Lung (tissue), 12 donors: Measurements from ENCODE around the gene CLEC4A. TPM values are rescaled to one million over a fixed set of nuclear protein-coding genes. Genes with fewer than 3 reads are reported as not detected.
"Not testable (repeated sequence)": the region's sequence is repeated elsewhere in the genome, so short reads cannot be mapped to it uniquely, and the experiment has no call there.

ENCODE experiments used
- ATAC-seq: fragments of 200-7000 bp; cut with Tn5 transposase; one replicate; pipeline ENCODE4 v1.9.1; 2020; ENCODE audit warnings: moderate number of reproducible peaks; ENCODE audit not compliant: insufficient read depth, low FRiP score
- DNase-seq, 3 donors: peaks; one replicate each; pipeline ENCODE4 v3.0.0-alpha.2; 2013 to 2017
- H3K27ac ChIP-seq, 2 donors: one replicate each; pipeline ENCODE4 v1.5.1; 2013; ENCODE audit warnings: mild to moderate bottlenecking in 2 of 2, moderate library complexity in 2 of 2, control low read depth in 1 of 2, inconsistent platforms in 1 of 2, low read depth in 1 of 2, low read length in 1 of 2
- H3K27me3 ChIP-seq, 3 donors: one replicate each; pipeline ENCODE4 v1.5.1; 2013; ENCODE audit warnings: low read length in 2 of 3; ENCODE audit not compliant: control insufficient read depth in 3 of 3, insufficient read depth in 3 of 3
- H3K36me3 ChIP-seq, 4 donors: one replicate each; pipeline ENCODE4 v1.5.1; 2013; ENCODE audit warnings: low read length in 4 of 4, mild to moderate bottlenecking in 1 of 4, moderate library complexity in 1 of 4; ENCODE audit not compliant: control insufficient read depth in 4 of 4, insufficient read depth in 4 of 4
- H3K4me1 ChIP-seq, 5 donors: one replicate each; pipeline ENCODE4 v1.5.1; 2013; ENCODE audit warnings: low read length in 5 of 5, mild to moderate bottlenecking in 2 of 5, moderate library complexity in 1 of 5; ENCODE audit not compliant: control insufficient read depth in 5 of 5, insufficient read depth in 5 of 5
- H3K4me3 ChIP-seq: one replicate; pipeline ENCODE4 v1.5.1; 2013; ENCODE audit warnings: mild to moderate bottlenecking, control low read depth, moderate library complexity
- H3K9ac ChIP-seq, 2 donors: one replicate each; pipeline ENCODE4 v1.5.1; 2013; ENCODE audit warnings: low read length in 2 of 2, control low read depth in 1 of 2; ENCODE audit not compliant: insufficient read depth in 1 of 2
- H3K9me3 ChIP-seq, 4 donors: one replicate each; pipeline ENCODE4 v1.5.1; 2013; ENCODE audit warnings: low read length in 3 of 4, mild to moderate bottlenecking in 1 of 4, moderate library complexity in 1 of 4; ENCODE audit not compliant: control insufficient read depth in 4 of 4, insufficient read depth in 3 of 4
- WGBS, 2 donors: extraction: QIAGEN DNeasy Blood & Tissue Kit; methylation state at CpG; one replicate each; pipeline ENCODE4 v1.1.7; 2013; 5-methylcytosine and 5-hydroxymethylcytosine counted together
- polyA plus RNA-seq, 2 donors: library from polyadenylated mRNA; stranded (reverse); fragments of 200-250 nt; gene quantifications; one replicate each; pipeline ENCODE4 v1.2.1, GENCODE V29; 2013
- total RNA-seq, 2 donors: library from RNA; depleted of rRNA in 1 of 2; stranded (reverse); fragments of >200 nt in 1 of 2; gene quantifications; one replicate each; pipeline ENCODE4 v1.2.1, GENCODE V29; 2014 to 2021
- TF ChIP-seq, protein P1 (sequence below): IDR thresholded peaks from 2 replicates; pipeline ENCODE4 v1.5.1; 2012; ENCODE audit warnings: mild to moderate bottlenecking; ENCODE audit errors: control extremely low read depth, extremely low read depth
- donor health status: control.
- donor health status: control.
- donor health status: Bipolar disorder and iron deficiency.
- donor health status: healthy.
- donor health status: DM: yes; HTN: yes; CAD: no.

Gene CLEC4A
- total and polyA plus RNA-seq, 4 donors, result 4.2 to 32.8 (median 9.8) TPM

DNA sequence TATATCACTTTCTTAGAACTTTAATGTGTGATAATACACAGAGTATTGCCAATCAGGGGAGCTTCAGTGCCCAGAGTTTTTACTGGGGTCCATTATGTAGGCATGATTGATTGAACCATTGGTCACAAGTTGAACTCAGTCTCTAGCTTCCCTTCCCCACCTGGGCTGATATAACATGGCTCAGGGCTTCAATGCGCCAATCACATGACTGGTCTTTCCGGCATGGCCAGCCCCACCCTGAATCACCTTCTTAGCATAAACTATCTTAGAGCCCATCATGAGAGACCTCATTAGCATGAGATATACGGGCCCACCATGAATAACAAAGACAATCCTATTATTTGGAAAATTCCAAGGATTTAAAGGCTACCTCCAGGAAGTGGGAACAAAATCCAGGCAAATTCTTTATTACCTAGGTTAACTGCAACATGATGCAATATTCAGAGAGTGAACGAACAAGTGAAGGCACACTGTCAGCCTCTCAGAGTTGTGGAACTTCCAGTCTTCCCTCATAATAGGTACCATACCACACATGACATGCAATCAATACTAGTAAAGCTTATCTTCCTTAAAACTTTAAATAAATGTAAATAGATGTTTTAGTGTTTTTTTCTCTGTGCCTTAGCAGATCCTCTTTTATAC, 3.2 kb upstream of the CLEC4A start:
- no peaks in the 10 kb centered on the region for H3K27me3 ChIP-seq
- no peak overlapping the region for H3K4me3 ChIP-seq
- peaks cover 0 to 6% (median 2%) of the 10 kb centered on the region in 4 donors for H3K36me3 ChIP-seq
- no peak overlapping the region for H3K9ac ChIP-seq
- H3K4me1 ChIP-seq, result no peaks in the 10 kb centered on the region
- no peaks in the 10 kb centered on the region for H3K9me3 ChIP-seq
- TF ChIP-seq, protein P1, sequence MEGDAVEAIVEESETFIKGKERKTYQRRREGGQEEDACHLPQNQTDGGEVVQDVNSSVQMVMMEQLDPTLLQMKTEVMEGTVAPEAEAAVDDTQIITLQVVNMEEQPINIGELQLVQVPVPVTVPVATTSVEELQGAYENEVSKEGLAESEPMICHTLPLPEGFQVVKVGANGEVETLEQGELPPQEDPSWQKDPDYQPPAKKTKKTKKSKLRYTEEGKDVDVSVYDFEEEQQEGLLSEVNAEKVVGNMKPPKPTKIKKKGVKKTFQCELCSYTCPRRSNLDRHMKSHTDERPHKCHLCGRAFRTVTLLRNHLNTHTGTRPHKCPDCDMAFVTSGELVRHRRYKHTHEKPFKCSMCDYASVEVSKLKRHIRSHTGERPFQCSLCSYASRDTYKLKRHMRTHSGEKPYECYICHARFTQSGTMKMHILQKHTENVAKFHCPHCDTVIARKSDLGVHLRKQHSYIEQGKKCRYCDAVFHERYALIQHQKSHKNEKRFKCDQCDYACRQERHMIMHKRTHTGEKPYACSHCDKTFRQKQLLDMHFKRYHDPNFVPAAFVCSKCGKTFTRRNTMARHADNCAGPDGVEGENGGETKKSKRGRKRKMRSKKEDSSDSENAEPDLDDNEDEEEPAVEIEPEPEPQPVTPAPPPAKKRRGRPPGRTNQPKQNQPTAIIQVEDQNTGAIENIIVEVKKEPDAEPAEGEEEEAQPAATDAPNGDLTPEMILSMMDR, result no peak
- WGBS, 2 donors, result 90 to 97% methylated on average over 4 of the region's 4 CpGs
- H3K27ac ChIP-seq, result no peak overlapping the region
- no peak for DNase-seq
- no peak for ATAC-seq

DNA sequence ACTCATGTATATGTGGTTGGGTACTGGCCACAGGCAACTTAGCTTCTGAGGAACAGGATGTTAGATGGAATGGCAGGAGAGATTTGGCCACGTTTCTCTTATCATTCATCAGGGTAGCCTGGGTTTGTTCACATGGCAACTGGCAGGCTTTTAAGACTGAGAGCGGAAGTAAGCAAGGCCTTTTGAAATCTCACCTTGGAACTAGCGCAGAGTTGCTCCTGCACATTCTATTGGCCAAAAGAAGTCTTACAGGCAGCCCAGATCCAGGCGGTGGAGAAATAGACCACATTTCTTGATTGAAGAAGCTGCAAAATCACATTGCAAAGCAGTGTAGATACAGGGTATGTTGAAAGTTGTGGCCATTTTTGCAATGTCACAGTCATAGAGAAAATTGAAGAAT, 3.7 kb downstream of the CLEC4A start:
- Histone ChIP-seq H3K9me3 (no peaks in the 10 kb centered on the region), H3K9ac (no peak overlapping the region), H3K27ac (no peak overlapping the region), H3K27me3 (no peaks in the 10 kb centered on the region), H3K36me3 (peaks cover 0 to 9% (median 0%) of the 10 kb centered on the region in 4 donors), H3K4me1 (no peaks in the 10 kb centered on the region), H3K4me3 (no peak overlapping the region)
- WGBS, 2 donors, result 41 to 64% methylated on average over 4 of the region's 4 CpGs
- TF ChIP-seq, protein P1, result no peak
- DNase-seq (no peak), ATAC-seq (no peak)

DNA sequence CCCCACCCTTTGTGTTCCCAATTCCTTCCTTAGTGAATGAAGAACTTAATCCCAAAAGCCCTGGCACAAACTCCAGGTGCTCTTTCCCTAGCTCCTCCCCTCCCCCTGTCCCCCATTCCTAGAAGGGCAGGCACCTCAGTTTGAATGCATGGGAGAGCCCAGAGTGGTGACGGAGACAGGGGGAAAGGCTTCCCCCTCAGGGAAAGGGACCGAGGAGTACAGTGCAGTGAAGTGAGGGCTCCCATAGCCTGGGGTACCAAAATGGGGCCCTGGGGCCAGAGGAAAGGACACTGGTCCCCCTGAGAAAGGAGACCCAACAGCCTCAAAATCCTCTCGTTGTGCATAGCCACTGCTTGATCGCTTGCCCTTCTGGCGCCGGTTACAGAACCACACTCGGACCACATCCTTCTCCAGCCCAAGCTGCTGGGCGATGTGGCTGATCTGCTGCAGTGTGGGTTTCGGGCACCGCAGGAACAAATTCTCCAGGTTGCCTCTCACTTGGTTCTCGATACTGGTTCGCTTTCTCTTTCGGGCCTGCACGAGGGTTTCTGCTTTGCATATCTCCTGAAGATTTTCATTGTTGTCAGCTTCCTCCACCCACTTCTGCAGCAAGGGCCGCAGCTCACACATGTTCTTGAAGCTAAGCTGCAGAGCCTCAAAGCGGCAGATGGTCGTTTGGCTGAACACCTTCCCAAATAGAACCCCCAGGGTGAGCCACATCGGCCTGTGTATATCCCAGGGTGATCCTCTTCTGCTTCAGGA, 10.4 kb downstream of the CLEC4A start:
- not testable (repeated sequence) for H3K4me3 ChIP-seq, H3K9ac ChIP-seq, H3K27me3 ChIP-seq, H3K4me1 ChIP-seq, H3K9me3 ChIP-seq, DNase-seq, H3K27ac ChIP-seq, H3K36me3 ChIP-seq, ATAC-seq
- 93% methylated on average over 15 to 16 of the region's 18 CpGs for WGBS, 2 donors

DNA sequence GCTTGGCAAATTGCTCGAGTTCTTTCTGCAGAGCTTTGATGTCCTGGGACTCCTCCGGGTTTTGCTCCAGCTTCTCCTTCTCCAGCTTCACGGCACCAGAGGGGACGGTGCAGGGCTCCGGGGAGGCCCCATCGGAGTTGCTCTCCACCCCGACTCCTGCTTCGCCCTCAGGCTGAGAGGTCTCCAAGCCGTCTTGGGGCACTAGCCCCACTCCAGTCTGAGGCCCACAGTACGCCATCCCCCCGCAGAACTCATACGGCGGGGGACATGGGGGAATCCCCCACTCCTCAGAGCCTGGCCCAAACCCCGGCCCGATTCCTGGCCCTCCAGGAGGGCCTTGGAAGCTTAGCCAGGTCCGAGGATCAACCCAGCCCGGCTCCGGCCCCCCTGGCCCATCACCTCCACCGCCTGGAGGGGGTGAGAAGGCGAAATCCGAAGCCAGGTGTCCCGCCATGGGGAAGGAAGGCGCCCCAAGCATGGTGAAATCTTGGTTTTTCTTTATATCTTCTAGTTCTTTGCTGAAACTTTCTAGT, 11.0 kb downstream of the CLEC4A start:
- WGBS, 2 donors, result 96% methylated on average over 23 of the region's 23 CpGs
- not testable (repeated sequence) for H3K27ac ChIP-seq, H3K36me3 ChIP-seq, H3K9me3 ChIP-seq, DNase-seq, H3K27me3 ChIP-seq, H3K4me1 ChIP-seq, H3K4me3 ChIP-seq, H3K9ac ChIP-seq, ATAC-seq

DNA sequence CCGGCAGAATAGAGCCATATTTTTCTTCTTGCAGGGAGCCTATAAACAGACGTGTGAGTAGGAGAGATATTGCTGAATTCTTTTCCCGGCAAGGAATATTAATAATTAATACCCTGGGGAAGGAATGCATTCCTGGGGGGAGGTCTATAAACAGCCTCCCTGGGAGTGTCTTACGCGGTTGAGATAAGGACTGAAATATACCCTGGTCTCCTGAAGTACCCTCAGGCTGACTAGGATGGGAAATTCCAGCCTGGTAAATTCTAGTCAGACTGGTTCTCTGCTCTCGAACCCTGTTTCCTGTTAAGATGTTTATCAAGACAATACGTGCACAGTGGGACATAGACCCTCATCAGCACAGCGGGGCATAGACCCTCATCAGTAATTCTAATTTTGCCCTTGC, 18.2 kb downstream of the CLEC4A start:
- not testable (repeated sequence) for H3K4me3 ChIP-seq, H3K27me3 ChIP-seq, H3K9ac ChIP-seq, H3K27ac ChIP-seq, DNase-seq, H3K36me3 ChIP-seq, H3K9me3 ChIP-seq, H3K4me1 ChIP-seq, ATAC-seq
- WGBS, 2 donors, result 67 to 83% methylated on average over 8 of the region's 8 CpGs
